HepG2 (cell line): ENCODE data around the gene CLPTM1. TPM values are rescaled to one million over a fixed set of nuclear protein-coding genes. Genes with fewer than 3 reads are reported as not detected.
A peak's percentile ranks its signal among the peaks of the same experiment; 100 is the strongest.

Source experiments
- E2F1 ChIP-seq: sonication (generic); formaldehyde crosslinking; IDR thresholded peaks from 2 replicates; pipeline ENCODE4 v1.5.0; 2020; ENCODE audit warnings: missing genetic modification reagents
- ETV6 ChIP-seq: sonication (generic); formaldehyde crosslinking; conservative IDR thresholded peaks from 2 replicates; pipeline ENCODE4 v1.4.0; 2020; ENCODE audit warnings: missing genetic modification reagents
- HNRNPH1 ChIP-seq: fragments of 200-400 bp; formaldehyde crosslinking; optimal IDR thresholded peaks from 2 replicates; pipeline ENCODE3; 2017; ENCODE audit warnings: mild to moderate bottlenecking, low read depth, low read length
- JUN ChIP-seq: sonication (generic); formaldehyde crosslinking; IDR thresholded peaks from 2 replicates; pipeline ENCODE4 v1.4.0; 2020; ENCODE audit warnings: mild to moderate bottlenecking, missing genetic modification reagents
- MXD1 ChIP-seq: sonication (generic); formaldehyde crosslinking; IDR thresholded peaks from 2 replicates; pipeline ENCODE4 v1.4.0; 2020; ENCODE audit warnings: mild to moderate bottlenecking, missing genetic modification reagents
- RNF2 ChIP-seq: fragments of 450-650 bp; conservative IDR thresholded peaks from 2 replicates; pipeline ENCODE4 v1.6.1; 2016; ENCODE audit warnings: low read depth
- SETDB1 ChIP-seq: sonication (generic); formaldehyde crosslinking; IDR thresholded peaks from 2 replicates; pipeline ENCODE4 v1.5.1; 2020; ENCODE audit warnings: missing genetic modification reagents, mild to moderate bottlenecking, borderline replicate concordance
- SMAD3 ChIP-seq: sonication (generic); formaldehyde crosslinking; IDR thresholded peaks from 2 replicates; pipeline ENCODE4 v1.4.0; 2020; ENCODE audit warnings: missing genetic modification reagents
- SP1 ChIP-seq, 2 experiments: fragments of 450-650 bp in 1 of 2; sonication (generic) in 1 of 2; formaldehyde crosslinking in 1 of 2; IDR thresholded peaks; 2 replicates each; pipeline versions ENCODE4 v1.4.0 to v1.6.1; 2016 to 2020; ENCODE audit warnings: missing genetic modification reagents in 1 of 2
- TEF ChIP-seq: sonication (generic); formaldehyde crosslinking; IDR thresholded peaks from 2 replicates; pipeline ENCODE4 v1.5.0; 2020; ENCODE audit warnings: missing genetic modification reagents
- ZMAT3 ChIP-seq: sonication (generic); formaldehyde crosslinking; conservative IDR thresholded peaks from 2 replicates; pipeline ENCODE4 v1.7.0; 2021; ENCODE audit warnings: missing genetic modification reagents
- ZNF660 ChIP-seq: sonication (generic); formaldehyde crosslinking; IDR thresholded peaks from 2 replicates; pipeline ENCODE4 v1.5.1; 2020; ENCODE audit warnings: mild to moderate bottlenecking, low read depth, missing genetic modification reagents, borderline replicate concordance
- ZNF713 ChIP-seq: sonication (generic); formaldehyde crosslinking; IDR thresholded peaks from 2 replicates; pipeline ENCODE4 v1.4.0; 2020; ENCODE audit warnings: mild to moderate bottlenecking, missing genetic modification reagents
- polyA plus RNA-seq, 8 experiments: library from polyadenylated mRNA; depleted of rRNA in 3 of 8; stranded (reverse) in 7 of 8; unstranded in 1 of 8; fragments of >200 nt; fragmentation: Illumina TruSeq in 4 of 8; extraction: Trizol in 4 of 8; gene quantifications; 2 replicates each; pipeline versions ENCODE4 v1.2.1 to v1.2.3, GENCODE V29; 2011 to 2016; ENCODE audit warnings: low read depth in 4 of 8, missing spikeins in 1 of 8, mixed read lengths in 1 of 8; ENCODE audit not compliant: insufficient read depth in 1 of 8
- total RNA-seq, 5 experiments: library from RNA; depleted of rRNA; stranded (reverse); fragments of >200 nt; fragmentation: Illumina TruSeq; extraction: Trizol; gene quantifications; 2 replicates each; pipeline ENCODE4 v1.2.3, GENCODE V29; 2016; ENCODE audit warnings: low read depth in 1 of 5
- TF ChIP-seq, protein P1 (sequence below): sonication (generic); formaldehyde crosslinking; IDR thresholded peaks from 2 replicates; pipeline ENCODE4 v1.5.1; 2020; ENCODE audit warnings: mild to moderate bottlenecking, missing genetic modification reagents, borderline replicate concordance
- TF ChIP-seq, protein P2 (sequence below): sonication (generic); formaldehyde crosslinking; IDR thresholded peaks from 2 replicates; pipeline ENCODE4 v1.5.0; 2020; ENCODE audit warnings: mild to moderate bottlenecking, missing genetic modification reagents

Gene CLPTM1
- total and polyA plus RNA-seq, 2 of the 13 experiments (the other 11 are each of a cell fraction or from before 2014, with no cell fraction given): 34.9 to 42.8 TPM

- TF ChIP-seq, protein P1, sequence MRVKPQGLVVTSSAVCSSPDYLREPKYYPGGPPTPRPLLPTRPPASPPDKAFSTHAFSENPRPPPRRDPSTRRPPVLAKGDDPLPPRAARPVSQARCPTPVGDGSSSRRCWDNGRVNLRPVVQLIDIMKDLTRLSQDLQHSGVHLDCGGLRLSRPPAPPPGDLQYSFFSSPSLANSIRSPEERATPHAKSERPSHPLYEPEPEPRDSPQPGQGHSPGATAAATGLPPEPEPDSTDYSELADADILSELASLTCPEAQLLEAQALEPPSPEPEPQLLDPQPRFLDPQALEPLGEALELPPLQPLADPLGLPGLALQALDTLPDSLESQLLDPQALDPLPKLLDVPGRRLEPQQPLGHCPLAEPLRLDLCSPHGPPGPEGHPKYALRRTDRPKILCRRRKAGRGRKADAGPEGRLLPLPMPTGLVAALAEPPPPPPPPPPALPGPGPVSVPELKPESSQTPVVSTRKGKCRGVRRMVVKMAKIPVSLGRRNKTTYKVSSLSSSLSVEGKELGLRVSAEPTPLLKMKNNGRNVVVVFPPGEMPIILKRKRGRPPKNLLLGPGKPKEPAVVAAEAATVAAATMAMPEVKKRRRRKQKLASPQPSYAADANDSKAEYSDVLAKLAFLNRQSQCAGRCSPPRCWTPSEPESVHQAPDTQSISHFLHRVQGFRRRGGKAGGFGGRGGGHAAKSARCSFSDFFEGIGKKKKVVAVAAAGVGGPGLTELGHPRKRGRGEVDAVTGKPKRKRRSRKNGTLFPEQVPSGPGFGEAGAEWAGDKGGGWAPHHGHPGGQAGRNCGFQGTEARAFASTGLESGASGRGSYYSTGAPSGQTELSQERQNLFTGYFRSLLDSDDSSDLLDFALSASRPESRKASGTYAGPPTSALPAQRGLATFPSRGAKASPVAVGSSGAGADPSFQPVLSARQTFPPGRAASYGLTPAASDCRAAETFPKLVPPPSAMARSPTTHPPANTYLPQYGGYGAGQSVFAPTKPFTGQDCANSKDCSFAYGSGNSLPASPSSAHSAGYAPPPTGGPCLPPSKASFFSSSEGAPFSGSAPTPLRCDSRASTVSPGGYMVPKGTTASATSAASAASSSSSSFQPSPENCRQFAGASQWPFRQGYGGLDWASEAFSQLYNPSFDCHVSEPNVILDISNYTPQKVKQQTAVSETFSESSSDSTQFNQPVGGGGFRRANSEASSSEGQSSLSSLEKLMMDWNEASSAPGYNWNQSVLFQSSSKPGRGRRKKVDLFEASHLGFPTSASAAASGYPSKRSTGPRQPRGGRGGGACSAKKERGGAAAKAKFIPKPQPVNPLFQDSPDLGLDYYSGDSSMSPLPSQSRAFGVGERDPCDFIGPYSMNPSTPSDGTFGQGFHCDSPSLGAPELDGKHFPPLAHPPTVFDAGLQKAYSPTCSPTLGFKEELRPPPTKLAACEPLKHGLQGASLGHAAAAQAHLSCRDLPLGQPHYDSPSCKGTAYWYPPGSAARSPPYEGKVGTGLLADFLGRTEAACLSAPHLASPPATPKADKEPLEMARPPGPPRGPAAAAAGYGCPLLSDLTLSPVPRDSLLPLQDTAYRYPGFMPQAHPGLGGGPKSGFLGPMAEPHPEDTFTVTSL (CRISPR knock-in tag): peak; percentile 61; the same call in 1 of the 2 replicates
- TF ChIP-seq ZNF713 (CRISPR knock-in tag) (peak; percentile 98; the same call in 1 of the 2 replicates), MXD1 (CRISPR knock-in tag) (peak; percentile 82), TEF (CRISPR knock-in tag) (no peak), ZMAT3 (CRISPR knock-in tag) (peak; percentile 91; the same call in 1 of the 2 replicates), SP1 (IDR thresholded peaks at IDR 0.05) (no peak), SP1 (CRISPR knock-in tag; IDR thresholded peaks at IDR 0.05) (peak; percentile 66; the same call in 1 of the 2 replicates), SMAD3 (CRISPR knock-in tag) (peak; percentile 93; the same call in 1 of the 2 replicates), SETDB1 (CRISPR knock-in tag) (no peak), ETV6 (CRISPR knock-in tag) (peak; percentile 91; the same call in 1 of the 2 replicates), ZNF660 (CRISPR knock-in tag) (no peak), E2F1 (CRISPR knock-in tag) (peak; percentile 38; the same call in 1 of the 2 replicates), HNRNPH1 (no peak), RNF2 (no peak; the same call in 1 of the 2 replicates), JUN (CRISPR knock-in tag) (peak; percentile 88)
- TF ChIP-seq, protein P2, sequence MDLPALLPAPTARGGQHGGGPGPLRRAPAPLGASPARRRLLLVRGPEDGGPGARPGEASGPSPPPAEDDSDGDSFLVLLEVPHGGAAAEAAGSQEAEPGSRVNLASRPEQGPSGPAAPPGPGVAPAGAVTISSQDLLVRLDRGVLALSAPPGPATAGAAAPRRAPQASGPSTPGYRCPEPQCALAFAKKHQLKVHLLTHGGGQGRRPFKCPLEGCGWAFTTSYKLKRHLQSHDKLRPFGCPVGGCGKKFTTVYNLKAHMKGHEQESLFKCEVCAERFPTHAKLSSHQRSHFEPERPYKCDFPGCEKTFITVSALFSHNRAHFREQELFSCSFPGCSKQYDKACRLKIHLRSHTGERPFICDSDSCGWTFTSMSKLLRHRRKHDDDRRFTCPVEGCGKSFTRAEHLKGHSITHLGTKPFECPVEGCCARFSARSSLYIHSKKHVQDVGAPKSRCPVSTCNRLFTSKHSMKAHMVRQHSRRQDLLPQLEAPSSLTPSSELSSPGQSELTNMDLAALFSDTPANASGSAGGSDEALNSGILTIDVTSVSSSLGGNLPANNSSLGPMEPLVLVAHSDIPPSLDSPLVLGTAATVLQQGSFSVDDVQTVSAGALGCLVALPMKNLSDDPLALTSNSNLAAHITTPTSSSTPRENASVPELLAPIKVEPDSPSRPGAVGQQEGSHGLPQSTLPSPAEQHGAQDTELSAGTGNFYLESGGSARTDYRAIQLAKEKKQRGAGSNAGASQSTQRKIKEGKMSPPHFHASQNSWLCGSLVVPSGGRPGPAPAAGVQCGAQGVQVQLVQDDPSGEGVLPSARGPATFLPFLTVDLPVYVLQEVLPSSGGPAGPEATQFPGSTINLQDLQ: peak; percentile 86; the same call in 1 of the 2 replicates
Measured at GRCh38 chr19:44925114-44925891, 29.9 kb upstream of the CLPTM1 start (continued).
